Esophagus muscularis mucosa (tissue), 4 donors: ENCODE data around the gene SCGB2B2. TPM values are rescaled to one million over a fixed set of nuclear protein-coding genes. Genes with fewer than 3 reads are reported as not detected.

Experiments used
- small RNA-seq, 3 donors: library from RNA; depleted of rRNA; stranded (forward); fragments of <200 nt; gene quantifications; one replicate each; pipeline ENCODE3, GENCODE V24; 2016
- total RNA-seq, 4 donors: library from RNA; depleted of rRNA; stranded (reverse); fragments of >200 nt; gene quantifications; one replicate each; pipeline versions ENCODE4 v1.1.0 to v1.2.1, GENCODE V29; 2016

SCGB2B2 gene
- total RNA-seq, 4 donors from 2014 or later: 0.83 to 0.86 TPM; not detected in 2

Small RNA genes within 50 kb of the gene (small RNA-seq; reads per million reads assigned to genes)
- 0 reads per million in 3 donors for gene RF00611

Other genes starting within 250 kb of the SCGB2B2 start
- 10 to 100 TPM; 68.3 to 95.6 (median 88.6) TPM for gene UBA2, start 248.8 kb downstream of the SCGB2B2 start, total RNA-seq
- 10 to 100 TPM; 19.1 to 68.0 (median 43.4) TPM for gene WTIP, start 195.4 kb downstream of the SCGB2B2 start, total RNA-seq
- gene ZNF302, start 519 bp upstream of the SCGB2B2 start, total RNA-seq: 10 to 100 TPM; 20.4 to 29.5 (median 21.6) TPM
- 10 to 100 TPM; 22.6 to 31.6 (median 26.0) TPM for gene ZNF181, start 57.1 kb upstream of the SCGB2B2 start, total RNA-seq
- 1 to 10 TPM; 5.8 to 7.1 (median 6.7) TPM for gene ZNF599, start 96.1 kb upstream of the SCGB2B2 start, total RNA-seq
- 1 to 10 TPM; 1.3 to 9.6 (median 2.5) TPM for gene ZNF30, start 249.7 kb upstream of the SCGB2B2 start, total RNA-seq